Parathyroid adenoma (tissue), 2 donors: ENCODE data around the gene BCL11A.

Experiments
- H2AFZ ChIP-seq: fragments of 300-600 bp; sonication (generic); one replicate; pipeline ENCODE4 v1.7.0; 2017; ENCODE audit warnings: antibody characterized with exemption, mild to moderate bottlenecking
- H3K27ac ChIP-seq: fragments of 300-600 bp; sonication (generic); one replicate; pipeline ENCODE4 v1.7.0; 2017
- H3K27me3 ChIP-seq: fragments of 300-600 bp; sonication (generic); one replicate; pipeline ENCODE4 v1.7.0; 2017; ENCODE audit warnings: low read length; ENCODE audit not compliant: control insufficient read depth, insufficient read depth
- H3K36me3 ChIP-seq: fragments of 300-600 bp; sonication (generic); one replicate; pipeline ENCODE4 v1.7.0; 2017; ENCODE audit warnings: low read length; ENCODE audit not compliant: control insufficient read depth, insufficient read depth
- H3K4me1 ChIP-seq: fragments of 300-600 bp; sonication (generic); one replicate; pipeline ENCODE4 v1.7.0; 2017; ENCODE audit warnings: control low read depth
- H3K4me2 ChIP-seq: fragments of 300-600 bp; sonication (generic); one replicate; pipeline ENCODE4 v1.7.0; 2017; ENCODE audit warnings: low read length
- H3K4me3 ChIP-seq: fragments of 300-600 bp; sonication (generic); one replicate; pipeline ENCODE4 v1.7.0; 2017; ENCODE audit warnings: low read depth, low read length
- H3K79me2 ChIP-seq: fragments of 300-600 bp; sonication (generic); one replicate; pipeline ENCODE4 v1.7.0; 2017; ENCODE audit warnings: control low read depth
- H3K9ac ChIP-seq: fragments of 300-600 bp; sonication (generic); one replicate; pipeline ENCODE4 v1.7.0; 2017; ENCODE audit warnings: mild to moderate bottlenecking
- H3K9me3 ChIP-seq: fragments of 300-600 bp; sonication (generic); one replicate; pipeline ENCODE4 v1.7.0; 2017; ENCODE audit warnings: low read length; ENCODE audit not compliant: control insufficient read depth
- CTCF ChIP-seq: fragments of 300-600 bp; sonication (generic); IDR thresholded peaks from one replicate; pipeline ENCODE4 v1.7.0; 2017; ENCODE audit warnings: antibody characterized with exemption, mild to moderate bottlenecking
- donor health status: primary hyperparathyroidism.

Gene BCL11A

GRCh38 chr2:60410456-60411146 lies 142.9 kb downstream of the BCL11A start:
- Histone ChIP-seq H3K9ac (no peak overlapping the region), H3K4me2 (no peak overlapping the region), H3K27ac (no peak overlapping the region), H3K9me3 (no peaks in the 10 kb centered on the region), H2AFZ (no peak overlapping the region), H3K4me3 (no peak overlapping the region), H3K4me1 (no peaks in the 10 kb centered on the region), H3K79me2 (no peaks in the 10 kb centered on the region), H3K36me3 (no peaks in the 10 kb centered on the region), H3K27me3 (no peaks in the 10 kb centered on the region)
- no peak for TF ChIP-seq CTCF

GRCh38 chr2:60409531-60409871 lies 144.0 kb downstream of the BCL11A start:
- Histone ChIP-seq H3K4me3 (no peak overlapping the region), H3K9me3 (no peaks in the 10 kb centered on the region), H3K4me2 (no peak overlapping the region), H3K79me2 (no peaks in the 10 kb centered on the region), H3K4me1 (no peaks in the 10 kb centered on the region), H2AFZ (no peak overlapping the region), H3K36me3 (no peaks in the 10 kb centered on the region), H3K9ac (no peak overlapping the region), H3K27ac (no peak overlapping the region), H3K27me3 (no peaks in the 10 kb centered on the region)
- no peak for TF ChIP-seq CTCF

GRCh38 chr2:60408811-60409530 lies 144.5 kb downstream of the BCL11A start:
- no peaks in the 10 kb centered on the region for H3K4me1 ChIP-seq
- H3K9ac ChIP-seq = no peak overlapping the region
- no peak overlapping the region for H3K4me3 ChIP-seq
- H3K9me3 ChIP-seq = no peaks in the 10 kb centered on the region
- no peaks in the 10 kb centered on the region for H3K79me2 ChIP-seq
- no peak overlapping the region for H2AFZ ChIP-seq
- no peak overlapping the region for H3K4me2 ChIP-seq
- TF ChIP-seq CTCF = no peak
- H3K36me3 ChIP-seq = no peaks in the 10 kb centered on the region
- H3K27me3 ChIP-seq = no peaks in the 10 kb centered on the region
- no peak overlapping the region for H3K27ac ChIP-seq

- Histone ChIP-seq H3K4me1 (no peaks in the 10 kb centered on the region), H3K36me3 (no peaks in the 10 kb centered on the region), H3K9me3 (no peaks in the 10 kb centered on the region), H3K9ac (no peak overlapping the region), H3K27ac (no peak overlapping the region), H2AFZ (no peak overlapping the region), H3K27me3 (no peaks in the 10 kb centered on the region), H3K4me3 (no peak overlapping the region), H3K79me2 (no peaks in the 10 kb centered on the region), H3K4me2 (no peak overlapping the region)
- no peak for TF ChIP-seq CTCF
Observed at GRCh38 chr2:60408207-60408606, 145.2 kb downstream of the BCL11A start.

- TF ChIP-seq CTCF = no peak
- Histone ChIP-seq H3K4me1 (no peaks in the 10 kb centered on the region), H3K4me2 (no peak overlapping the region), H3K9me3 (no peaks in the 10 kb centered on the region), H3K27ac (no peak overlapping the region), H2AFZ (no peak overlapping the region), H3K9ac (no peak overlapping the region), H3K4me3 (no peak overlapping the region), H3K27me3 (no peaks in the 10 kb centered on the region), H3K79me2 (no peaks in the 10 kb centered on the region), H3K36me3 (no peaks in the 10 kb centered on the region)
Observed at GRCh38 chr2:60407398-60407797, 146.1 kb downstream of the BCL11A start.
